B cell (primary cell): Measurements from ENCODE around the gene TOM1L2. TPM values are rescaled to one million over a fixed set of nuclear protein-coding genes. Genes with fewer than 3 reads are reported as not detected.

Experiments used
- ATAC-seq: fragments of 200-7000 bp; cut with Tn5 transposase; one replicate; pipeline ENCODE4 v1.10.0; 2021; ENCODE audit warnings: low read depth, mild to moderate bottlenecking, moderate number of reproducible peaks, moderate library complexity
- CTCF ChIA-PET: fragments of 350-600 bp; sonication (Branson Sonifier 250); formaldehyde crosslinking; loops from one replicate; lab custom pipeline; 2021; ENCODE audit warnings: antibody characterized with exemption, inconsistent platforms; lab: Charles Lee
- POLR2A ChIA-PET: fragments of 350-600 bp; sonication (Branson Sonifier 250); formaldehyde crosslinking; loops from one replicate; lab custom pipeline; 2021; ENCODE audit warnings: antibody characterized with exemption; lab: Charles Lee
- DNase-seq: peaks from one replicate; pipeline ENCODE4 v3.0.0; 2013
- H2AFZ ChIP-seq: 2 replicates; pipeline ENCODE4 v1.6.1; 2012; ENCODE audit warnings: mild to moderate bottlenecking, low read depth, low read length; ENCODE audit not compliant: insufficient read depth, poor library complexity, severe bottlenecking
- H3K27ac ChIP-seq, 2 donors: 1 replicate in 1 of 2; 2 replicates in 1 of 2; pipeline ENCODE4 v1.5.1; 2012 to 2013; ENCODE audit warnings: low read length in 2 of 2, mild to moderate bottlenecking in 2 of 2, moderate library complexity in 1 of 2
- H3K27me3 ChIP-seq, 4 experiments: fragments of 200-600 bp in 1 of 4; sonication (generic) in 1 of 4; replicated peaks in 1 of 4; 1 replicate in 2 of 4; 2 replicates in 2 of 4; pipeline versions ENCODE4 v1.6.1 to v1.7.0; 2013 to 2016; ENCODE audit warnings: low read length in 3 of 4, mild to moderate bottlenecking in 2 of 4, mixed read lengths in 1 of 4, moderate library complexity in 1 of 4; ENCODE audit not compliant: insufficient read depth in 4 of 4, control insufficient read depth in 3 of 4; ENCODE audit errors: control extremely low read depth in 1 of 4
- H3K36me3 ChIP-seq, 2 experiments: replicated peaks in 1 of 2; 1 replicate in 1 of 2; 2 replicates in 1 of 2; pipeline versions ENCODE4 v1.6.1 to v1.7.1; 2013; ENCODE audit warnings: low read length in 1 of 2; ENCODE audit not compliant: insufficient read depth in 2 of 2, control insufficient read depth in 1 of 2; ENCODE audit errors: control extremely low read depth in 1 of 2, extremely low read depth in 1 of 2
- H3K4me1 ChIP-seq, 2 donors: fragments of 200-600 bp in 1 of 2; sonication (generic) in 1 of 2; 1 replicate in 1 of 2; 2 replicates in 1 of 2; pipeline versions ENCODE4 v1.5.1 to v1.6.1; 2013 to 2017; ENCODE audit warnings: low read length in 2 of 2; ENCODE audit not compliant: control insufficient read depth in 2 of 2, insufficient read depth in 2 of 2
- H3K4me2 ChIP-seq: replicated peaks from 2 replicates; pipeline ENCODE3; 2012; ENCODE audit warnings: mild to moderate bottlenecking, low read depth, low read length; ENCODE audit not compliant: poor library complexity, severe bottlenecking
- H3K4me3 ChIP-seq, 5 experiments: fragments of 200-600 bp in 1 of 5; sonication (generic) in 1 of 5; 1 replicate in 3 of 5; 2 replicates in 2 of 5; pipeline versions ENCODE4 v1.5.1 to v1.7.0; 2011 to 2016; ENCODE audit warnings: low read length in 4 of 5, mild to moderate bottlenecking in 4 of 5, low read depth in 2 of 5, control low read depth in 1 of 5, moderate library complexity in 1 of 5; ENCODE audit not compliant: insufficient read depth in 1 of 5; ENCODE audit errors: control extremely low read depth in 1 of 5, extremely low read depth in 1 of 5
- H3K79me2 ChIP-seq: fragments of 200-600 bp; sonication (generic); one replicate; pipeline ENCODE4 v1.6.0; 2016; ENCODE audit warnings: low read length; ENCODE audit not compliant: control insufficient read depth, insufficient read depth
- H3K9ac ChIP-seq: fragments of 200-600 bp; sonication (generic); 2 replicates; pipeline ENCODE4 v1.6.1; 2017; ENCODE audit warnings: mild to moderate bottlenecking, low read length, moderate library complexity
- H3K9me3 ChIP-seq, 3 donors: one replicate each; pipeline versions ENCODE4 v1.6.1 to v1.7.1; 2013; ENCODE audit warnings: low read length in 2 of 3; ENCODE audit not compliant: control insufficient read depth in 2 of 3, insufficient read depth in 1 of 3; ENCODE audit errors: control extremely low read depth in 1 of 3
- H4K20me1 ChIP-seq: 2 replicates; pipeline ENCODE4 v1.6.0; 2012; ENCODE audit warnings: mild to moderate bottlenecking, low read length; ENCODE audit not compliant: insufficient read depth, control insufficient read depth, poor library complexity, severe bottlenecking
- H3K27ac Mint-ChIP-seq: one replicate; pipeline ENCODE4 v1.8.0; 2021; ENCODE audit warnings: mixed read lengths
- H3K27me3 Mint-ChIP-seq: one replicate; pipeline ENCODE4 v1.8.0; 2021; ENCODE audit warnings: mixed read lengths
- H3K4me1 Mint-ChIP-seq: one replicate; pipeline ENCODE4 v1.8.0; 2021; ENCODE audit warnings: mixed read lengths
- H3K4me3 Mint-ChIP-seq: one replicate; pipeline ENCODE4 v1.8.0; 2021; ENCODE audit warnings: mixed read lengths
- H3K9me3 Mint-ChIP-seq: one replicate; pipeline ENCODE4 v1.8.0; 2022; ENCODE audit warnings: mixed read lengths; ENCODE audit not compliant: insufficient read depth
- EZH2 ChIP-seq: IDR thresholded peaks from 2 replicates; pipeline ENCODE4 v1.6.1; 2012; ENCODE audit warnings: borderline replicate concordance, low read depth, mild to moderate bottlenecking, moderate library complexity, low read length; ENCODE audit not compliant: insufficient read depth, poor library complexity, severe bottlenecking
- WGBS: methylation state at CpG from one replicate; pipeline ENCODE4 v1.1.5; 2013; ENCODE audit warnings: missing lambda C conversion rate; ENCODE audit not compliant: insufficient coverage; 5-methylcytosine and 5-hydroxymethylcytosine counted together
- intact Hi-C: fragments of 100-400 bp; cut with micrococcal nuclease; formaldehyde crosslinking; loops from one replicate; pipeline ENCODE4 v1.10.0; 2022
- polyA plus RNA-seq: library from polyadenylated mRNA; depleted of rRNA; stranded (reverse); fragments of >200 nt; gene quantifications from 2 replicates; pipeline ENCODE4 v1.2.3, GENCODE V29; 2012
- total RNA-seq, 2 donors: library from RNA; stranded (reverse); fragments of 120-200 nt in 1 of 2; gene quantifications; 1 replicate in 1 of 2; 2 replicates in 1 of 2; pipeline versions ENCODE4 v1.2.3 to v1.2.4, GENCODE V29; 2013 to 2022
- TF ChIP-seq, protein P1 (sequence below): fragments of 200-600 bp; IDR thresholded peaks from one replicate; pipeline ENCODE4 v1.8.0; 2022; ENCODE audit warnings: antibody characterized with exemption, mild to moderate bottlenecking

The TOM1L2 gene
- total and polyA plus RNA-seq, 2 donors (not counting 1 experiment from before 2014, with no cell fraction given), result 25.1 to 29.7 TPM

DNA sequence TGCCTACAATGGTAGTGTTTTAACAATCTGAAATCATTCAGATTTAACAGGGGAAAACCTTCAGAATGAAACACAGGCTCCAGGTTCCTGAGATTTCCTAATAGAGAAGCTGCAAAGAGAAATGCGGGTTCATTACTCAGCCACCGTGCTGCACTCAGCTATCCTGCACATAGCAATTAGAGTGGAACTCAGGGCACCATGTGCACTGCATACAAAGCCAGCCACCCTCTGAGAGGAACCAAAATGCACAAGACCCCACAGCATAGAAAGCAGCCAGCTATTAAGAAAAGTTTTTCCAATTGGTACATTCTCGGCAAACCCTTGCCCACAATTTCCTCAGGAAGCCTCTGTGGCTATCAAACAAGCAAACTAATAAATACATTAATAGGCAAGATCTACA is 37.4 kb downstream of the TOM1L2 start:
- H3K4me1 Mint-ChIP-seq, result peaks cover 8% of the 10 kb centered on the region
- ATAC-seq, result no peak
- no peak overlapping the region for H3K4me3 Mint-ChIP-seq

DNA sequence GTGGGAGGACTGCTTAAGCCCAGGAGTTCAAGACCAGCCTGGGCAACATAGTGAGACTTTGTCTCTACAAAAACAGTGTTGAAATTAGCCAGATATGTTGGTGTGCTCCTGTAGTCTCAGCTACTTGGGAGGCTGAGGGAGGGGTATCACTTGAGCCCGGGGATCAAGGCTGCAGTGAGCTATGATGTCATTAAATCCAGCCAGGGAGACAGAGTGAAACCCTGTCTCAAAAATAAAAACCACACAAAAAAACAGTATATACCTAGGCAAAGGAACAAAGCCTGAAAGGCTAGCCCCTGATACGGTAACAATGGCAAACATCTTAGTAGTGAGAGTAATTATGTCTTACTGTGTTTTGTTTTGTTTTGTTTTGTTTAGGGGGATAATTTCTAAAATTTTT is 38.0 kb downstream of the TOM1L2 start:
- H3K4me3 Mint-ChIP-seq, result no peak overlapping the region
- POLR2A ChIA-PET, result no interaction called here
- Histone ChIP-seq H4K20me1 (peaks cover 18% of the 10 kb centered on the region), H3K4me3 (no peak overlapping the region), H3K79me2 (peaks cover 13% of the 10 kb centered on the region), H3K27me3 (no peaks in the 10 kb centered on the region), H3K4me1 (no peaks in the 10 kb centered on the region), H2AFZ (no peak overlapping the region), H3K36me3 (no peaks in the 10 kb centered on the region), H3K9ac (no peak overlapping the region), H3K27ac (no peak overlapping the region), H3K4me2 (no peak overlapping the region), H3K9me3 (no peaks in the 10 kb centered on the region)
- no peak for TF ChIP-seq EZH2
- TF ChIP-seq, protein P1, sequence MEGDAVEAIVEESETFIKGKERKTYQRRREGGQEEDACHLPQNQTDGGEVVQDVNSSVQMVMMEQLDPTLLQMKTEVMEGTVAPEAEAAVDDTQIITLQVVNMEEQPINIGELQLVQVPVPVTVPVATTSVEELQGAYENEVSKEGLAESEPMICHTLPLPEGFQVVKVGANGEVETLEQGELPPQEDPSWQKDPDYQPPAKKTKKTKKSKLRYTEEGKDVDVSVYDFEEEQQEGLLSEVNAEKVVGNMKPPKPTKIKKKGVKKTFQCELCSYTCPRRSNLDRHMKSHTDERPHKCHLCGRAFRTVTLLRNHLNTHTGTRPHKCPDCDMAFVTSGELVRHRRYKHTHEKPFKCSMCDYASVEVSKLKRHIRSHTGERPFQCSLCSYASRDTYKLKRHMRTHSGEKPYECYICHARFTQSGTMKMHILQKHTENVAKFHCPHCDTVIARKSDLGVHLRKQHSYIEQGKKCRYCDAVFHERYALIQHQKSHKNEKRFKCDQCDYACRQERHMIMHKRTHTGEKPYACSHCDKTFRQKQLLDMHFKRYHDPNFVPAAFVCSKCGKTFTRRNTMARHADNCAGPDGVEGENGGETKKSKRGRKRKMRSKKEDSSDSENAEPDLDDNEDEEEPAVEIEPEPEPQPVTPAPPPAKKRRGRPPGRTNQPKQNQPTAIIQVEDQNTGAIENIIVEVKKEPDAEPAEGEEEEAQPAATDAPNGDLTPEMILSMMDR, result no peak
- CTCF ChIA-PET, result no interaction called here
- H3K4me1 Mint-ChIP-seq, result peaks cover 8% of the 10 kb centered on the region
- no peaks in the 10 kb centered on the region for H3K9me3 Mint-ChIP-seq
- no peak for ATAC-seq
- intact Hi-C loops, result no loop called here
- no peak for DNase-seq
- H3K27me3 Mint-ChIP-seq, result no peaks in the 10 kb centered on the region
- H3K27ac Mint-ChIP-seq, result no peak overlapping the region
- no CpG with 5 or more reads among the region's 2 CpGs for WGBS

More for the DNA sequence above, 37.4 kb downstream of the TOM1L2 start:
- H3K9me3 ChIP-seq, result no peaks in the 10 kb centered on the region
- peaks cover 18% of the 10 kb centered on the region for H4K20me1 ChIP-seq
- no peak for DNase-seq
- Mint-ChIP-seq H3K27me3 (no peaks in the 10 kb centered on the region), H3K27ac (no peak overlapping the region), H3K9me3 (no peaks in the 10 kb centered on the region)
- H3K27me3 ChIP-seq, result no peaks in the 10 kb centered on the region
- no peak overlapping the region for H3K9ac ChIP-seq
- WGBS, result 65% methylated on average over 2 of the region's 3 CpGs
- TF ChIP-seq, protein P1, result no peak
- no peak for TF ChIP-seq EZH2
- no peak overlapping the region for H2AFZ ChIP-seq
- POLR2A ChIA-PET, result no interaction called here
- no peaks in the 10 kb centered on the region for H3K36me3 ChIP-seq
- no peak overlapping the region for H3K27ac ChIP-seq
- no peak overlapping the region for H3K4me2 ChIP-seq
- no peaks in the 10 kb centered on the region for H3K4me1 ChIP-seq
- H3K79me2 ChIP-seq, result peaks cover 13% of the 10 kb centered on the region
- CTCF ChIA-PET, result no interaction called here
- no peak overlapping the region for H3K4me3 ChIP-seq
- intact Hi-C loops, result no loop called here
